ENCODE measurements around the gene SF3A2. TPM values are rescaled to one million over a fixed set of nuclear protein-coding genes. Genes with fewer than 3 reads are reported as not detected.

The SF3A2 gene
- total and polyA plus RNA-seq, 10 of the 15 experiments (the other 5 are each of a cell fraction or from before 2014, with no cell fraction given) = 0.33 to 143 (median 30.6) TPM

DNA sequence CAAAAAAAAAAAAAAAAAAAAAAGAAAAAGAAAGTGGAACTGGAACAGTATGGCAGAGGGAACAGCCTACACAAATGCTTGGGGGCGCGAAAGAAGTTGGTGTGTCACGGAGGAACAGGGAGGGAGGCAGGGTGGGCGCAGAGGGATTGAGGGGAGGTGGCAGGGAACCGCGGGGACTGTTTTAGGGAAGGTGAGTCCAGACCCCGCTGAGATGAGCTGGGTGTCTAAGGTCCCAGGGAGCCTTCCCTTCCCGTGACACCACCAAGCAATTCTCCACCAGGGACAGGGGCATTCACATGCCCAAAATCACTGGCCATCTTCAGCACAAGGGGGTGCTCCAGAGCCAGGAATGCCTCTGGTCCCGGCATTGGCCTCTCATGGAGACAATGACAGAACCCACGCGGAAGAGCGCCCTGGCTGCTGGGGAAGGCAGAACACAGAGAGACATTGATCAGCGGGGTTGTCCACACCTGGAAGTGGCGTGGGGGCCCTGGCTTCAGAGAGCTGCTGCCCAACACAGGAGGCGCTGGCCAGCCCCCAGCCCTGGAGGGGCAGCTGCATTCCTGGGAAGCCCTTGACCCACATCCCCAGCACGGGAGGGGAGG lies 38.4 kb downstream of the SF3A2 start (continued):
- TF ChIP-seq RFX5 (IDR thresholded peaks at IDR 0.05; ENCODE audit: low read depth, low read length) (no peak), NRF1 (conservative IDR thresholded peaks at IDR 0.05; ENCODE audit: low read depth, low read length) (no peak), MTA2 (IDR thresholded peaks at IDR 0.05; ENCODE audit: low read depth) (no peak), CUX1 (IDR thresholded peaks at IDR 0.05; ENCODE audit: insufficient replicate concordance, low read depth, low read length) (no peak), BMI1 (IDR thresholded peaks at IDR 0.05; ENCODE audit: borderline replicate concordance) (no peak), ZBED1 (IDR thresholded peaks at IDR 0.05; ENCODE audit: borderline replicate concordance) (no peak), IKZF1 (conservative IDR thresholded peaks at IDR 0.05) (no peak; the same call in none of the 2 replicates), NFYA (IDR thresholded peaks at IDR 0.05; ENCODE audit: borderline replicate concordance, low read depth, low read length) (no peak), IRF4 (IDR thresholded peaks at IDR 0.05; ENCODE audit: low read depth, low read length) (no peak), IRF5 (IDR thresholded peaks at IDR 0.05; ENCODE audit: borderline replicate concordance) (no peak), SIN3A (IDR thresholded peaks at IDR 0.05; ENCODE audit: low read depth, low read length) (no peak), MTA3 (IDR thresholded peaks at IDR 0.05; ENCODE audit: borderline replicate concordance, low read length) (0 out of 2 replicates have a peak, but pooled peaks have one; percentile 45), POLR2A (IDR thresholded peaks at IDR 0.05; ENCODE audit: low read depth, low read length) (peak; percentile 36), IKZF2 (IDR thresholded peaks at IDR 0.05) (peak in 1 of 2 experiments; percentile 37; a peak in 1 of 4 replicates), GATAD2B (conservative IDR thresholded peaks at IDR 0.05; ENCODE audit: low read depth) (no peak), TCF7 (IDR thresholded peaks at IDR 0.05; ENCODE audit: borderline replicate concordance) (no peak), HDAC6 (IDR thresholded peaks at IDR 0.05; ENCODE audit: unreplicated experiment) (no peak)
- TF ChIP-seq, protein P1, sequence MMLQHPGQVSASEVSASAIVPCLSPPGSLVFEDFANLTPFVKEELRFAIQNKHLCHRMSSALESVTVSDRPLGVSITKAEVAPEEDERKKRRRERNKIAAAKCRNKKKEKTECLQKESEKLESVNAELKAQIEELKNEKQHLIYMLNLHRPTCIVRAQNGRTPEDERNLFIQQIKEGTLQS (IDR thresholded peaks at IDR 0.05; ENCODE audit: borderline replicate concordance, extremely low read depth, low read depth, low read length) = no peak
- TF ChIP-seq, protein P2, sequence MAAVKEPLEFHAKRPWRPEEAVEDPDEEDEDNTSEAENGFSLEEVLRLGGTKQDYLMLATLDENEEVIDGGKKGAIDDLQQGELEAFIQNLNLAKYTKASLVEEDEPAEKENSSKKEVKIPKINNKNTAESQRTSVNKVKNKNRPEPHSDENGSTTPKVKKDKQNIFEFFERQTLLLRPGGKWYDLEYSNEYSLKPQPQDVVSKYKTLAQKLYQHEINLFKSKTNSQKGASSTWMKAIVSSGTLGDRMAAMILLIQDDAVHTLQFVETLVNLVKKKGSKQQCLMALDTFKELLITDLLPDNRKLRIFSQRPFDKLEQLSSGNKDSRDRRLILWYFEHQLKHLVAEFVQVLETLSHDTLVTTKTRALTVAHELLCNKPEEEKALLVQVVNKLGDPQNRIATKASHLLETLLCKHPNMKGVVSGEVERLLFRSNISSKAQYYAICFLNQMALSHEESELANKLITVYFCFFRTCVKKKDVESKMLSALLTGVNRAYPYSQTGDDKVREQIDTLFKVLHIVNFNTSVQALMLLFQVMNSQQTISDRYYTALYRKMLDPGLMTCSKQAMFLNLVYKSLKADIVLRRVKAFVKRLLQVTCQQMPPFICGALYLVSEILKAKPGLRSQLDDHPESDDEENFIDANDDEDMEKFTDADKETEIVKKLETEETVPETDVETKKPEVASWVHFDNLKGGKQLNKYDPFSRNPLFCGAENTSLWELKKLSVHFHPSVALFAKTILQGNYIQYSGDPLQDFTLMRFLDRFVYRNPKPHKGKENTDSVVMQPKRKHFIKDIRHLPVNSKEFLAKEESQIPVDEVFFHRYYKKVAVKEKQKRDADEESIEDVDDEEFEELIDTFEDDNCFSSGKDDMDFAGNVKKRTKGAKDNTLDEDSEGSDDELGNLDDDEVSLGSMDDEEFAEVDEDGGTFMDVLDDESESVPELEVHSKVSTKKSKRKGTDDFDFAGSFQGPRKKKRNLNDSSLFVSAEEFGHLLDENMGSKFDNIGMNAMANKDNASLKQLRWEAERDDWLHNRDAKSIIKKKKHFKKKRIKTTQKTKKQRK (IDR thresholded peaks at IDR 0.05; ENCODE audit: low read depth, low read length) = no peak
- TF ChIP-seq, protein P3, sequence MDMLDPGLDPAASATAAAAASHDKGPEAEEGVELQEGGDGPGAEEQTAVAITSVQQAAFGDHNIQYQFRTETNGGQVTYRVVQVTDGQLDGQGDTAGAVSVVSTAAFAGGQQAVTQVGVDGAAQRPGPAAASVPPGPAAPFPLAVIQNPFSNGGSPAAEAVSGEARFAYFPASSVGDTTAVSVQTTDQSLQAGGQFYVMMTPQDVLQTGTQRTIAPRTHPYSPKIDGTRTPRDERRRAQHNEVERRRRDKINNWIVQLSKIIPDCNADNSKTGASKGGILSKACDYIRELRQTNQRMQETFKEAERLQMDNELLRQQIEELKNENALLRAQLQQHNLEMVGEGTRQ (IDR thresholded peaks at IDR 0.05; ENCODE audit: borderline replicate concordance, low read depth, low read length) = no peak
